Small intestine (tissue), 7 donors: ENCODE data around the gene PPP1R36. TPM values are rescaled to one million over a fixed set of nuclear protein-coding genes. Genes with fewer than 3 reads are reported as not detected.
A peak's percentile ranks its signal among the peaks of the same experiment; 100 is the strongest.

ENCODE experiments used
- DNase-seq, 2 donors: peaks; one replicate each; pipeline versions ENCODE4 v3.0.0 to v3.0.0-alpha.2; 2013
- FAIRE-seq: peaks from 2 replicates; lab custom pipeline; 2012; peaks lifted over from hg19 to GRCh38; lab: Jason Lieb, UNC
- H3K27ac ChIP-seq, 3 donors: one replicate each; pipeline ENCODE4 v1.5.1; 2013; ENCODE audit warnings: low read length in 2 of 3, mild to moderate bottlenecking in 2 of 3, control low read depth in 1 of 3, inconsistent platforms in 1 of 3, low read depth in 1 of 3, moderate library complexity in 1 of 3
- H3K27me3 ChIP-seq, 3 donors: one replicate each; pipeline ENCODE4 v1.6.1; 2013; ENCODE audit warnings: low read length in 3 of 3, inconsistent platforms in 1 of 3; ENCODE audit not compliant: control insufficient read depth in 3 of 3, insufficient read depth in 3 of 3
- H3K36me3 ChIP-seq, 3 donors: one replicate each; pipeline ENCODE4 v1.6.1; 2013; ENCODE audit warnings: low read length in 3 of 3, inconsistent platforms in 1 of 3, low read depth in 1 of 3, mild to moderate bottlenecking in 1 of 3, moderate library complexity in 1 of 3; ENCODE audit not compliant: control insufficient read depth in 3 of 3, insufficient read depth in 2 of 3
- H3K4me1 ChIP-seq, 3 donors: one replicate each; pipeline ENCODE4 v1.6.1; 2013; ENCODE audit warnings: low read length in 2 of 3, inconsistent platforms in 1 of 3, low read depth in 1 of 3, mild to moderate bottlenecking in 1 of 3, moderate library complexity in 1 of 3; ENCODE audit not compliant: control insufficient read depth in 3 of 3, insufficient read depth in 2 of 3
- H3K4me3 ChIP-seq, 3 donors: one replicate each; pipeline ENCODE4 v1.5.1; 2013; ENCODE audit warnings: low read length in 3 of 3, control low read depth in 1 of 3, inconsistent platforms in 1 of 3, low read depth in 1 of 3, mild to moderate bottlenecking in 1 of 3, moderate library complexity in 1 of 3
- H3K9me3 ChIP-seq, 2 donors: one replicate each; pipeline ENCODE4 v1.6.1; 2013; ENCODE audit warnings: low read depth in 1 of 2, low read length in 1 of 2; ENCODE audit not compliant: control insufficient read depth in 2 of 2, insufficient read depth in 1 of 2
- WGBS, 3 donors: extraction: QIAGEN DNeasy Blood & Tissue Kit; methylation state at CpG; one replicate each; pipeline ENCODE4 v1.1.7; 2013; 5-methylcytosine and 5-hydroxymethylcytosine counted together
- polyA plus RNA-seq, 4 donors: library from polyadenylated mRNA; stranded (reverse) in 3 of 4; unstranded in 1 of 4; fragments of 200-250 nt in 3 of 4; fragments of 120-200 nt in 1 of 4; gene quantifications; one replicate each; pipeline versions ENCODE4 v1.2.1 to v1.2.3, GENCODE V29; 2013
- donor health status: healthy with polysubstance abuse.
- donor health status: control.
- donor health status: control.
- donor health status: Bipolar disorder and iron deficiency.
- donor health status: healthy.

The PPP1R36 gene
- polyA plus RNA-seq, 4 donors = 1.6 to 7.8 (median 4.9) TPM

- no peak overlapping the region for H3K27ac ChIP-seq
- 63 to 78% (median 66%) methylated on average over 5 of the region's 5 CpGs for WGBS, 3 donors
- FAIRE-seq = no peak
These were observed 82.3 kb downstream of the PPP1R36 start for GRCh38 chr14:64632056-64632455.

DNA sequence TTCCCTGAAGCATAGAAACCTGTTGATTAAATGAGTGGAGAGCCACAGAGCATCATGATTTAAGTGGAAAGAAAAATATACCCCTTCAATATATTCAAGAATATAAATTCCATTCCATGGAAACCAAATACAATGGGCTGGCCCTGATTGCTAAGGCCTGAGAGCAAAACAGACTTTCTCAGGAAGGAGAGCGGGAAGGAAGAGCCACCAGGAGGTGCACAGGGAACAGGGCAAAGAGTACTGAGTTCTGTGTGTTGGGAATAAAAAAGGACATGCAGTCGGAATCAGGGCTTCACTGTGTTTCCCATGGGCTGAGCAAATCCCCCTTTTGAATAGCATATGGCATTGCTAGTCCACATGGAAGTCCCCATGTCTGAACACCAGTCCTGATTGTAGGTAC is 84.8 kb downstream of the PPP1R36 start:
- Histone ChIP-seq H3K27me3 (no peaks in the 10 kb centered on the region), H3K4me3 (no peak overlapping the region), H3K36me3 (no peaks in the 10 kb centered on the region), H3K9me3 (no peaks in the 10 kb centered on the region), H3K27ac (no peak overlapping the region), H3K4me1 (peaks cover 0 to 19% (median 0%) of the 10 kb centered on the region in 3 donors)
- no peak for FAIRE-seq
- DNase-seq = no peak
- 72 to 95% (median 88%) methylated on average over 2 of the region's 2 CpGs for WGBS, 3 donors

More at GRCh38 chr14:64632056-64632455, 82.3 kb downstream of the PPP1R36 start:
- H3K36me3 ChIP-seq = no peaks in the 10 kb centered on the region
- no peak overlapping the region for H3K4me3 ChIP-seq
- peaks cover 0 to 11% (median 0%) of the 10 kb centered on the region in 3 donors for H3K4me1 ChIP-seq
- no peak for DNase-seq
- no peaks in the 10 kb centered on the region for H3K27me3 ChIP-seq
- no peaks in the 10 kb centered on the region for H3K9me3 ChIP-seq

DNA sequence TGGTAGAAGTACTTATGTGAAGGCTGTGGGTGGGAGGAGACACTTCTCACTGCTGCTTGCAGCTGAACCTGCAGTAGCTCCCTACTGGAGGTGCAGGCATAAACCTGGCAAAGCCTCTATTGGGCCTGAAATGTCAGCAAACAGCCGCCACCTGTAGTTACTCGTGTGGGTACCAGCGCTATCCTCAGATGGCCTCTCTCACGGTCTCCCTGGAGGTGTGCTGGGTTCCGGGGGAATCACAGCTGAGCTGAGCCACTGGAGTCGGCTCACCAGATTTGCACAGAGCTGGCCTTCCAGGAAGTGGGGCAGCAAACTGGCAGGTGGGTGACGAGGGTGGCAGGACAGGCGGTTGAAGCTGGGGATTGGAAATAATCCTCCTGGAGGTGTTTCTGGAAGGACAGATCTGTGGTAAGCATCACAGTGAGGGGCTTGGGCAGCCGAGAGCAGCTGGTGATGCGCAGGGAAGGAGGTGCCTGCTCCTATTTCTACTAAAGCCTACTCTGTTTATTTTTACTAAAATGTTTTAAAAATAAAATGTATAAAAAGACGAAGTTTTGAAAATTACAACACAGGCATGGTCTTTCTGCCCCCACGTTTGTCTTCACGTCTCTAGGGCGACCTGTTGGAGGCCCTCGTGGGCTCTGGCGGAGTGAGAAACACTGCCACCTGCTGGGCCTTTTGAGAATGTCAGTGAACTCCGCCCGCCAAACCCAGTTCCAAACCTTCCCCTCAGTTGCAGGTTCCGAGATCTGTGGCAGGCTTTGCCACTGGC is 86.6 kb downstream of the PPP1R36 start:
- Histone ChIP-seq H3K27me3 (no peaks in the 10 kb centered on the region), H3K27ac (no peak overlapping the region), H3K4me1 (peaks cover 0 to 23% (median 0%) of the 10 kb centered on the region in 3 donors), H3K4me3 (no peak overlapping the region), H3K9me3 (no peaks in the 10 kb centered on the region), H3K36me3 (no peaks in the 10 kb centered on the region)
- FAIRE-seq (no peak), DNase-seq (peak; percentile 66 to 86)
- WGBS, 3 donors = 25 to 40% (median 36%) methylated on average over 19 of the region's 19 CpGs

DNA sequence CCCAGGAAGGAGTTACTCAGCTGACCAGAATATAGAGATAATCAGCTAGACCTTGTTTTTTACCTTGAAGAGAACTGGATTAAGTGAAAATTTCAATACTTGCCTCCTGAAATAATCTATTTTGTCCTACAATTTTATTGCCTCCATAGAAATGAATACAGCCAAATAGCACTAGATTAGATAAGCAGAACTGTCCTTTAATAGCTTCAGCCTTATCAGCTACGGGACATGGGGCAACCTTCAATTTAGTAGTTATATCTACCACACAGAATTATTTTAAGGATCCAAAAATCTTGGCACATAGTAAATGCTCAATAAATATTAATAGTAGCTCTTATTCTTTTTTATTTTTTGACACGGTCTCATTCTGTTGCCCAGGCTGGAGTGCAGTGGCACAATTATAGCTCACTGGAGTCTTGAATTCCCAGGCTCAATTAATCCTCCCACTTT is 87.2 kb downstream of the PPP1R36 start:
- FAIRE-seq = no peak
- WGBS, 3 donors = 9 to 43% (median 17%) methylated on average over 2 of the region's 2 CpGs
- no peaks in the 10 kb centered on the region for H3K9me3 ChIP-seq

GRCh38 chr14:64637735-64638473 is 88.1 kb downstream of the PPP1R36 start:
- WGBS, 3 donors = 68 to 78% (median 76%) methylated on average over 9 of the region's 9 CpGs
- Histone ChIP-seq H3K9me3 (no peaks in the 10 kb centered on the region), H3K4me3 (no peak overlapping the region), H3K27ac (no peak overlapping the region), H3K4me1 (peaks cover 0 to 20% (median 0%) of the 10 kb centered on the region in 3 donors), H3K27me3 (no peaks in the 10 kb centered on the region), H3K36me3 (no peaks in the 10 kb centered on the region)
- FAIRE-seq (no peak), DNase-seq (no peak)

More for the DNA sequence above, 87.2 kb downstream of the PPP1R36 start:
- H3K36me3 ChIP-seq = no peaks in the 10 kb centered on the region
- no peak for DNase-seq
- no peak overlapping the region for H3K4me3 ChIP-seq
- H3K27ac ChIP-seq = no peak overlapping the region
- H3K4me1 ChIP-seq = peaks cover 0 to 23% (median 0%) of the 10 kb centered on the region in 3 donors
- H3K27me3 ChIP-seq = no peaks in the 10 kb centered on the region

GRCh38 chr14:64638625-64639024 is 88.9 kb downstream of the PPP1R36 start:
- Histone ChIP-seq H3K27ac (no peak overlapping the region), H3K4me1 (peaks cover 0 to 20% (median 0%) of the 10 kb centered on the region in 3 donors), H3K36me3 (no peaks in the 10 kb centered on the region), H3K27me3 (no peaks in the 10 kb centered on the region), H3K4me3 (no peak overlapping the region), H3K9me3 (no peaks in the 10 kb centered on the region)
- 82 to 89% (median 85%) methylated on average over 2 of the region's 2 CpGs for WGBS, 3 donors
- DNase-seq (no peak), FAIRE-seq (no peak)

Other genes starting within 250 kb of the PPP1R36 start
- gene MTHFD1, start 161.6 kb upstream of the PPP1R36 start, polyA plus RNA-seq = 10 to 100 TPM; 12.4 to 62.2 (median 32.1) TPM
- 1 to 10 TPM in 1 of 4 donors, under 1 TPM in 3; 0.27 to 6.9 (median 0.58) TPM for gene AKAP5, start 84.5 kb upstream of the PPP1R36 start, polyA plus RNA-seq
- 10 to 100 TPM in 1 of 4 donors, 1 to 10 TPM in 1, under 1 TPM in 2; 0.81 to 11.4 (median 1.7) TPM for gene ZBTB25, start 46.1 kb upstream of the PPP1R36 start, polyA plus RNA-seq
- gene ZBTB1, start 45.2 kb upstream of the PPP1R36 start, polyA plus RNA-seq = 10 to 100 TPM in 2 of 4 donors, 1 to 10 TPM in 2; 6.2 to 44.2 (median 10.8) TPM
- 10 to 100 TPM in 2 of 4 donors, 1 to 10 TPM in 2; 1.4 to 14.5 (median 6.2) TPM for gene HSPA2, start 9.2 kb upstream of the PPP1R36 start, polyA plus RNA-seq
- gene PLEKHG3, start 154.5 kb downstream of the PPP1R36 start, polyA plus RNA-seq = 10 to 100 TPM; 12.7 to 47.0 (median 17.1) TPM